HG03097 (cell line): ENCODE data around the gene GRIN1.
A peak's percentile ranks its signal among the peaks of the same experiment; 100 is the strongest.

ENCODE experiments used
- ATAC-seq: cut with Tn5 transposase; IDR thresholded peaks from one replicate; pipeline ENCODE4 v1.9.1; 2021; ENCODE audit not compliant: unreplicated experiment, low FRiP score

The GRIN1 gene

DNA sequence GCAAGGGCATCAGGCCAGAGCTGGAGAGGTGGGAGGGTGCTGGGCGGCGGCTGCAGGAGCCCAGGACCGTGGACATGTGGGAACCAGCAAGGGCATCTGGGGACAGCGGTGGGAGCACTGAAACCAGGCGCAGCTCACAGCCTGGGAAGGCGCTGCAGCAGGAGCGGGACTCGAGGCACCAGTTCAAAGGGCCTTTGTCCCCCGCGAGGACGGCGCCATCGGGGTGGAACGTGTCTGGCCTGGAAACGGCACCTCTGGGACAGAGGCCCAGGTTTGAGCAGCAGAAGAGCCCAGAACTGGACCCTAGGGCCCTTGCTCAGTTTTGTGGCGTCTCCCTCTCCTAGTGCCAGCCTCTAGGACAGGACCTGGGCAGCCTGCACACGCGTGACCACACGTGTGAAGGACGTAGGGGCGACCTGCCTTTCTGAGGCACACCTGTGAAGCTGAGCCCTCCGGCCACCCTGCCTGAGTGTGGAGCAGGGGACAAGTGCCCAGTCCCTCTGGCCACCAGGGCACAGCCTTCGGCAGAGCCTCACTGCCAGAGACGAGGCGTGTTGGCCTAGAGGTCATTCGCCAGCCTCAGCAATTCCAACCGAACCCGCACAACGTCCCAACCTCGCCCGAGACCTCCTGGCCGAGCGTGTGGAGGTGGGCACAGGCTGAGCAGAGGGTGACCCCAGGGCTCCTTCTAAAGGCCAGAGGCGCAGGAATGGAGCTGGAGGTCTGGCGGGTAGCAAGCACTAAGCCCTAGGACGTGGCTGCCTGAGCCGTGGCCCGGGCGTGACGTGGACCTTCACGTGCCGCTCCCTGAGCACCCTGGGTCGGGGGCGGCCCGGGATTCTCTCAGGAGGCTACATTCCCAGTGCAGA, 35.1 kb downstream of the GRIN1 start:
- no peak for ATAC-seq

DNA sequence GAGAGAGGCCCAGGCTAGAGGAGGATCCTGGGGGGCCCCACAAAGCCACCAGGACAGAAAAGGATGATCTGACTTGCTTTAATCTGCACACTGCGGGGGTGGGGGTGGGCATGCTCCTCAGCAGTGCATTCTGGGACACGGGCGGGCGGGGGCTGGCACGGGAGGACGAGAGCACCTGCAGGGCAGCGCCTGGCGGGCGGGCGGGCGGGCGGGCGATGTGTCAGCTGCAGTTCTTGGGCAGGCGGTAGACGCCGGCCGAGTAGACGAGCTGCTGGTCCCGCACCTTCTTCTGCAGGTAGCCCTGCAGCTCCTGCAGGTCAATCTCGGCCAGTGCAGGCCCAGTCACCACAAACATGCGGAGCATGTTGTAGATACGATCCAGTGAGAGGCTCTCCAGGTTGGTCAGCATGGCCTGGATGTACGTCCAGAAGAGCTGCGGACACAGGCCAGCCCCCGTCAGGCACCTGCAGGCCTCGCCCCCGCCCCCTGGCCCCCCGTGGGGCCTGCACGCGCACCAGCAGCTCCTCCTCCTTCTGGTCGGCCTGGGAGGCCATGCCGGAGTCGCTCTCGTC, 35.9 kb downstream of the GRIN1 start:
- ATAC-seq = no peak

GRCh38 chr9:137175345-137175961, 36.5 kb downstream of the GRIN1 start:
- no peak for ATAC-seq

GRCh38 chr9:137176302-137177182, 37.6 kb downstream of the GRIN1 start:
- ATAC-seq = no peak

GRCh38 chr9:137178201-137178938, 39.4 kb downstream of the GRIN1 start:
- no peak for ATAC-seq

- ATAC-seq = no peak
These were observed 40.1 kb downstream of the GRIN1 start for GRCh38 chr9:137178939-137179630.

DNA sequence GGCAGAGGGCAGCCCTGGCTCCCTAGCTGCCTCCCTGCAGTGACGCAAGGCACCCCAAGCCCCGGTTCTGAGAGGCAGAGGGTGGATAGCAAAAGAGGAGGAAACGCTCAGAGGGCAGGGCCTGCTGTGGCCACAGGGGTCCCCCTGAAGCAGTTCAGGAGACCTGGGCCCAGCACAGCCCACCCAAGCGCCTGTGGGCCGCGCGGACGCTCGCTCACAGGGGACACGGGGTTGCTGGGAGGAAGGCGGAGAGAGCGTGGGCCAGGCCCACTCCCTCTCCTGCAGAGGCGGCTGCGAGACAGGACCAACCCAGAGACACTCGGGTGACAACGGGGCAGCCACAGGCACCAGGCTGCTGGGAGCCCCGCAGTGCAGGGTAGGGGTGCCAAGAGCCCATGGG, 40.8 kb downstream of the GRIN1 start:
- ATAC-seq = no peak

DNA sequence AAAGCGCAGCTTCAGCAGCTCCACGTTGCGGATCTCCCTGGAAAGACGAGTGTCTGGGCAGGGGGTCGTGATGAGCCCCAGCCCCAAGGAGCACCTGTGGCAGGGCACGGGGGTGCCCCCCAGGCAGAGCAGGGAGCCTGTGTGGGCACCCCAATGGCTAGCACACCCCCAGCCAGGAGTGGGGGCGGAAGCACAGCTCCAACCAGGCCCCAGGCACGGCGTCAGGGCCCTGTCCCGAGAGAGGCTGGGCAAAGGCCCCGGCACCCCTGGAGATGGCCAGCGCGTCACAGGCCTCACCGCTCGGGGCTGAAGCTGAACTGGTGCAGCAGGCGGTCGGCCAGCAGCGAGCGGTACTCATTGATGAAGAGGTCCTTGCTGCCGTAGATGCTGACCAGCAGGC, 41.5 kb downstream of the GRIN1 start:
- no peak for ATAC-seq

DNA sequence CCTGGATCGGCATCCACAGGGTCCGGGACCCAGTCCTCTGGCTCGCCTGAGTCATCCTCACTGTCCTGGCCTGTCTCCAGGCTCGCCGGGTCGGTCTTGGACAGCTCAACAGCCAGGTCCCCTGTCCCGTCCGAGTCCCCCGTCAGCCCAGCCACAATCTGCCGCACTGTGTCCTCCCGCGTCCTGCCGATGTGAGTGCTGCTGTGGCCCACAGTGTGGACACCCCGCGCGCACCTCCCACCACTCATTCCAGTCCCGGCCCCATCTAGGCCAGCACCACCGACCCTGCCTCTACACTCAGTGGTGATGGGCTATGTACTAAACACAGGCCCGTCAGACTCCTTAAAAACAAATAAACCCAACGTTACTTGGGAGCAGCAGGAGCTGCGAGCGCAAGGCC, 42.7 kb downstream of the GRIN1 start:
- no peak for ATAC-seq

- ATAC-seq = no peak
These were observed 43.9 kb downstream of the GRIN1 start for GRCh38 chr9:137182836-137183235.

DNA sequence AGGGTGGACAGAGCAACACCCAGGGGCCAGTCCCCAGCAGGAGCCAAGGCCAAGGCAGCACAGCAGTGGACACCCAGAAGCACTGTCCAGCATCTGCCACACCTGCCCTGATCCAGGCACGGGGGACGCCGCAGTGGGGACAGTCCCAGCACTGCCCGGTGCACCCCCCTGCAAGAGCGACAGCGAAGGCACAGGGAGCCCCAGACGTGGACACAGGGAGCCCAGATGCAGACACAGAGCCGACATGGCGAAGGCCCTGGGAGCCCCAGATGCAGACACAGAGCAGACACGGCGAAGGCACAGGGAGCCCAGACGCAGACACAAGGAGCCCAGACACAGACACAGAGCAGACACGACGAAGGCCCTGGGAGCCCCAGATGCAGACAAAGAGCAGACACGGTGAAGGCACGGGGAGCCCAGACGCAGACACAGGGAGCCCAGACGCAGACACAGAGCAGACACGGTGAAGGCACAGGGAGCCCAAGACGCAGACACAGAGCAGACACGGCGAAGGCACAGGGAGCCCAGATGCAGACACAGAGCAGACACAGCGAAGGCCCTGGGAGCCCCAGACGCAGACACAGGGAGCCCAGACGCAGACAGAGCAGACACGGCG, 45.1 kb downstream of the GRIN1 start:
- no peak for ATAC-seq

DNA sequence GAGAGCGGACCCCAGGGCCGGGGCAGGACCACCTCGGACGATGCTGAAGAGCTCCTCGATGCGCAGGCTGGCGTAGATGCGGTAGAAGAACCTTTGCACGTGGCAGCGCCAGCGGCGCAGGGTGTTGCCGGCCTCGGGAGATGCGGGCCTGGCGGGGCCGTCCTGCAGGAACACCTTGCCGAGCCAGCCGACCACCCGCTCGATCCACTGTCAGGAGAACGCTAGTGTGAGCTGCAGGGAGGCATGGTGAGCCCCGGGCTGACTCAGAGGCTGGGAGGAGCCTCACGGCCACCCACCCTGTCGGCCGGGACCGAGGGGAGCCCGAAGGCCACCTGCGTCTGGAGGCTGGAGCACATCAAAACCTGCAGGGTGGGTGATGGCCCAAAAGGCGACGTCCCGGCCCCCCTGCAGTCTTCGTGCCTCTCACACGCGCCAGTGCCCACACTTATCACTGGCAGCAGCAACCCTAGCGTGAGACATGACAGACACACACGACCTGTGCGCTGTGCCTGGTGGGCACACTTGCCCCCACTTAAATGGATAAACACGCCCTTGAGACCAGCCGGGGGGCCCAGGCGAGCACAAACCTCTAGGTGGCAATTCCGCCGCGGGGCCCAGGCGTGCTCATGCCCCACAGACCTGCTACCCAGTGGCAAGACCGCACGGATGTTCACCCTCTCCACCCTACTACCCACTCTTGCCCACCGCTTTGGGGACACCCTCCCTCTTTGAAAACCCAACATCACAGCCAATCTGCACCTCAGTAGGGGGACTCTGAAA, 46.1 kb downstream of the GRIN1 start:
- no peak for ATAC-seq

- no peak for ATAC-seq
These were observed 47.0 kb downstream of the GRIN1 start for GRCh38 chr9:137185921-137186320.

GRCh38 chr9:137186385-137186784, 47.4 kb downstream of the GRIN1 start:
- no peak for ATAC-seq

DNA sequence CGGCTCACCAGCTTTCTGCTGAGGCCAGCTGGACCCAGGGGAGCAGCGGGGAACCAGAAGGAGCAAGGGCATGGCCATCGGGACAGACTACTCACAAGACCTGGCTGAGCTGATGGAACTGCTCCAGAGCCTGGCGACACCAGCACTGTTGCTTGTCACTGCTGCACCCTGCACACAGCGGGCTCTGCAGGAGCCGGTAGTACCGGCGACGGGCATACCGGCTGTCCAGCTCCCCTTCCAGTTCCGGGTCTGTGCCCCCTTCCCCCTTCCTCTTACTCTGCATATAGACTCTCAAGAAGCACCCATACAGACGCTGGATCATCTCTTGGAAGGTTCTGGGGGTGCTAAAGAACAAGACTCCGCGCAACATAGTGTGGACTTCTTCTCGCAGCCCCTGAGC, 48.4 kb downstream of the GRIN1 start:
- ATAC-seq = no peak

GRCh38 chr9:137188086-137188489, 49.1 kb downstream of the GRIN1 start:
- no peak for ATAC-seq

GRCh38 chr9:137188490-137189296, 49.7 kb downstream of the GRIN1 start, which contains the start of the genes ANAPC2 and SSNA1:
Gene ANAPC2 (minus strand): TSS chr9:137188560. CDS start chr9:137188532, 28 bp downstream.
Gene SSNA1 (plus strand): TSS chr9:137188676. CDS start chr9:137188727, 51 bp downstream.
- ATAC-seq = peak; percentile 68
